Neural crest cell (in vitro differentiated cells): ENCODE results near the gene GRIN2A. TPM values are rescaled to one million over a fixed set of nuclear protein-coding genes. Genes with fewer than 3 reads are reported as not detected.

ENCODE experiments used
- DNase-seq: peaks from one replicate; pipeline ENCODE4 v3.0.0; 2021; ENCODE audit warnings: low read depth, mixed read lengths, low spot score
- H3K27ac Mint-ChIP-seq: one replicate; pipeline ENCODE4 v1.8.0; 2021; ENCODE audit warnings: mild to moderate bottlenecking, mixed read lengths; ENCODE audit not compliant: unreplicated experiment
- H3K27me3 Mint-ChIP-seq: 2 replicates; pipeline ENCODE4 v1.8.0; 2021; ENCODE audit warnings: low read depth, mild to moderate bottlenecking, mixed read lengths
- H3K36me3 Mint-ChIP-seq: 2 replicates; pipeline ENCODE4 v1.8.0; 2021; ENCODE audit warnings: low read depth, mild to moderate bottlenecking, mixed read lengths
- H3K4me1 Mint-ChIP-seq: 2 replicates; pipeline ENCODE4 v1.8.0; 2021; ENCODE audit warnings: mixed read lengths
- H3K4me3 Mint-ChIP-seq: one replicate; pipeline ENCODE4 v1.8.0; 2021; ENCODE audit warnings: mild to moderate bottlenecking, mixed read lengths
- H3K9me3 Mint-ChIP-seq: 2 replicates; pipeline ENCODE4 v1.8.0; 2021; ENCODE audit warnings: mixed read lengths
- CTCF ChIP-seq: fragments of 200-600 bp; sonication (generic); conservative IDR thresholded peaks from 2 replicates; pipeline ENCODE4 v1.5.0; 2021; ENCODE audit warnings: antibody characterized with exemption, mild to moderate bottlenecking
- total RNA-seq: library from RNA; stranded (reverse); gene quantifications from 2 replicates; pipeline ENCODE4 v1.2.1, GENCODE V29; 2021

GRIN2A gene
- total RNA-seq, 1 donor from 2014 or later, result 0.09 TPM

- no peak for TF ChIP-seq CTCF
- Mint-ChIP-seq H3K4me1 (peaks cover 29% of the 10 kb centered on the region), H3K9me3 (no peaks in the 10 kb centered on the region), H3K4me3 (no peak overlapping the region), H3K27me3 (peaks cover 9% of the 10 kb centered on the region), H3K36me3 (no peaks in the 10 kb centered on the region), H3K27ac (no peak overlapping the region)
- no peak for DNase-seq
These were observed 43.4 kb upstream of the GRIN2A start for GRCh38 chr16:10225653-10226052.

GRCh38 chr16:10224850-10225249 is 42.6 kb upstream of the GRIN2A start:
- Mint-ChIP-seq H3K4me1 (peaks cover 29% of the 10 kb centered on the region), H3K4me3 (no peak overlapping the region), H3K27me3 (peaks cover 9% of the 10 kb centered on the region), H3K36me3 (no peaks in the 10 kb centered on the region), H3K9me3 (no peaks in the 10 kb centered on the region), H3K27ac (no peak overlapping the region)
- no peak for DNase-seq
- no peak for TF ChIP-seq CTCF

GRCh38 chr16:10220942-10221341 is 38.7 kb upstream of the GRIN2A start:
- H3K4me3 Mint-ChIP-seq, result no peak overlapping the region
- peaks cover 25% of the 10 kb centered on the region for H3K27me3 Mint-ChIP-seq
- no peaks in the 10 kb centered on the region for H3K9me3 Mint-ChIP-seq
- no peak overlapping the region for H3K27ac Mint-ChIP-seq
- no peak for DNase-seq
- TF ChIP-seq CTCF, result no peak
- H3K4me1 Mint-ChIP-seq, result peaks cover 2% of the 10 kb centered on the region
- no peaks in the 10 kb centered on the region for H3K36me3 Mint-ChIP-seq

- DNase-seq, result no peak
- Mint-ChIP-seq H3K27ac (no peak overlapping the region), H3K9me3 (no peaks in the 10 kb centered on the region), H3K4me3 (no peak overlapping the region), H3K27me3 (peaks cover 25% of the 10 kb centered on the region), H3K36me3 (no peaks in the 10 kb centered on the region), H3K4me1 (no peaks in the 10 kb centered on the region)
- TF ChIP-seq CTCF, result no peak
These were observed 37.5 kb upstream of the GRIN2A start for GRCh38 chr16:10219742-10220141.

- Mint-ChIP-seq H3K27me3 (peaks cover 25% of the 10 kb centered on the region), H3K9me3 (no peaks in the 10 kb centered on the region), H3K27ac (no peak overlapping the region), H3K36me3 (no peaks in the 10 kb centered on the region), H3K4me1 (no peaks in the 10 kb centered on the region), H3K4me3 (no peak overlapping the region)
- DNase-seq, result no peak
- no peak for TF ChIP-seq CTCF
These were observed 36.4 kb upstream of the GRIN2A start for GRCh38 chr16:10218490-10219206.
